ACHN (cell line): ENCODE data around the gene LBX1.
A peak's percentile ranks its signal among the peaks of the same experiment; 100 is the strongest.

ENCODE experiments used
- DNase-seq: peaks from one replicate; pipeline ENCODE4 v3.0.0-alpha.2; 2015
- in situ Hi-C: cut with HindIII; loops from 2 replicates; pipeline ENCODE4 v1.10.0; 2017; ENCODE audit warnings: low sequenced_read_pairs, low pct_ligation_motif_present, low pct_unique_long_range_greater_than_20kb

LBX1 gene, protein sequence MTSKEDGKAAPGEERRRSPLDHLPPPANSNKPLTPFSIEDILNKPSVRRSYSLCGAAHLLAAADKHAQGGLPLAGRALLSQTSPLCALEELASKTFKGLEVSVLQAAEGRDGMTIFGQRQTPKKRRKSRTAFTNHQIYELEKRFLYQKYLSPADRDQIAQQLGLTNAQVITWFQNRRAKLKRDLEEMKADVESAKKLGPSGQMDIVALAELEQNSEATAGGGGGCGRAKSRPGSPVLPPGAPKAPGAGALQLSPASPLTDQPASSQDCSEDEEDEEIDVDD

DNA sequence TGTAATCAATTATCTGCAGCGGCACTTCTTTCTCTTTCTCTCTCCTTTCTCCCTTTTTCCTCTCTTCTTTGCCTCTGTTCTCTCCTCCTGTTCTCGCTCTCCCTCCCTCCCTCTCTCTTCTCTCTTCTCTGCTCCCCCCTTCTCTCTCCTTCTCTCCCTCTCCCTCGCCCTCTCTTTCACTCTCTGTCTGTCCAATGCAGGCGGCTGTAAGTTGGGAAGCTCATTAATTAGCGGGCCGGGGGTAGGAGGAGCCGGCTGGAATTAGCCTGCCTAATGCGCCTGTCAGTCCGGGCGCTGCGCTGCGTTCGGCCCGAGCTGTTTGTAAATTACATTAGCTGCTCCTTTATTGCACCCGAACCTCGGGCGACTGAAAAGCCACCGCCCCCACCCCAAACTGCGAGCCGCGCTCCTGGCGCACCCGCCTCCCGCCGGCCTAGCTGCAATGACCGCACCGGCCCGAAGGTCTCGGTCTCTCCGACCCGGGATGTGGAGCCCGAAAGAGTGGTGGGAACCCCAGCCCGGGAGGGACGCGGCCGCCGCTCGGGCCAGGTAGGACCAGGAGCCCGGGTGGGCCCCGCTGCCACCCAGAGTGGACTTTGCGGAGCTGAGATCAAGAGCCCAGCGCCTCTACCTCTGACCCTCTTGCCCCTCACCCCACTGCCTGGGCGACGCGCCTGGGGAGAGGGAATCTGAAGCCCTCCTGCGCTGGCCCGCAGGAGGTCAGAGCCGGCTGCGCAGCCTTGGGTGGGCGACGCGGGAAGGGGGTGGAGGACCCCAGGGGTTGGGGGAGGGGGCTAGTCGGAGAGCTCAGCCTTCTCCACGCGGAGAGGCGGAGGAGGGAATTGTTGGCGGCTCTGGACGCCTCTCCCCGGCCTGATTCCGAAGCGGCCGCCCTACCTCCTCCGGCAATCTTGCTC is at the start of gene LBX1:
LBX1 (minus strand) TSS at position 198 of the 917 bp plus-strand sequence. CDS start 648 bp downstream, outside the sequence.
- in situ Hi-C loops: no loop called here

DNA sequence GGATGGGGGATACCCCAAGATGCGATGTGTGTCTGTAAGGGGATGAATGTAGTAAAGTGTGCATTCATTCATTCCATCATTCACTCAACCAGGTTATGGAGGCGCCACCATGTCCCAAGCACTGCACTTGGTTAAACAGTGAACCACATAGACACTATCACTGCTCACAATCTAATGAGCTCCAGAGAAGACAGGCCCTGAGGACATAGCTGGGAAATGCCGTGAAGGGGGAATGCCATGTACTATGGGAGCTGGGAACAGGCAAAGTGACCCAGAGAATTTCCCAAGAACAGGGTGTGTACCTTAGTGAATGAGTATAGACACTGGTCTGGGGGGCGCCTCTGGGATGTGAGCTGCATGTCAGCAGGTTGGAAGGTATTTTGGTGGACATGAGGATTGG is 44.5 kb upstream of the LBX1 start:
- in situ Hi-C loops: no loop called here

More for the DNA sequence above, at the start of gene LBX1:
- DNase-seq: no peak

DNA sequence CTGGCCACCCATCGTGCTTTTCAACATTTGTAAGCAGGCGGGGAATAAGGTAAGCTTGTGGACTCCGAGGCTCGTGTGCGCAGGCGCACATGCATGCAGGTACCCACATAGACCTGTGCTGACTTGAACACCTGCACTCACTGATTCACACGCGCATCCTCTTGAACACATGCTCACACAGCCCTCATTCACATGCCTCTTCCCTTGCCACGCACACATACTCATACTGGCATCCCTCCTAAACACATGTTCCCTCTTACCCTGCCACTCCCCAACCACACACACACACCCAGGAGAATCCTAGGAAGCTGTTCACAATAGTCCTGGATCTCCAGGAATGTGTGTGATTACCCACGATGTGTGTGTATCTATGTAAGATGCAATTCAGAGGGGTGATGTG is 44.1 kb upstream of the LBX1 start:
- DNase-seq: no peak
- in situ Hi-C loops: no loop called here

More for the DNA sequence above, 44.5 kb upstream of the LBX1 start:
- DNase-seq: no peak

DNA sequence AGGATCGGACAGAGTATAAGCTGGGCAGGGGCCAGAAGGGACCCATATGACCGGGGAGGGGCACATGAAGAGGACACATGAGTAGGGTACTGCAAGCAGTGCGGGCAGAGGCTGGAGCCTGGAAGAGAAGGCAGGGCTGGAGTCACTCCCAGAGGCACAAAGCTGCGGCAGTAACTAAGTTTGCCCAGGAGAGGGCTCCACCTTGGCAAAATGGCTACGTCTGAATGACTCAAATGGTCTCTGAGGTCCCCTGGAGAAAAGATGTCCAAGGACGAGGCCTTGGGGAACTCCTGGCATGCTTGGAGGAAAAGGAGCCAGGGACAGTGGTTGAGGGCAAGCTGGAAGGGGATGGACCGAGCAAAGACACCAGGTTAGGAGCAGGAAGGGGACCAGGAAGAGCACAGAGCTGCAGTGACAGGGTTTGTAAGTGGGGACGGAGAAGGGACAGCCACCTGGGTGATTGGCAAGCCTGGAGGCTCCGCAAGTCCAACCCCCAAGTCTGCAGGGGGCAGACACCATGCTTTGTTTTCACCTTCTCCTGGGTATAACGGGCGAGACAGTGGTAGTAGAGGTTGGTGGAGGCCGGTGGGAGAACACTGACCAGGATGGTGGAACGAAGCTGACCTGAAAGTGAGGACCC is 43.1 kb upstream of the LBX1 start:
- in situ Hi-C loops: no loop called here
- DNase-seq: peak; percentile 75

GRCh38 chr10:101270763-101271162 is 41.5 kb upstream of the LBX1 start:
- DNase-seq: no peak
- in situ Hi-C loops: no loop called here

GRCh38 chr10:101267776-101268175 is 38.5 kb upstream of the LBX1 start:
- DNase-seq: no peak
- in situ Hi-C loops: no loop called here

DNA sequence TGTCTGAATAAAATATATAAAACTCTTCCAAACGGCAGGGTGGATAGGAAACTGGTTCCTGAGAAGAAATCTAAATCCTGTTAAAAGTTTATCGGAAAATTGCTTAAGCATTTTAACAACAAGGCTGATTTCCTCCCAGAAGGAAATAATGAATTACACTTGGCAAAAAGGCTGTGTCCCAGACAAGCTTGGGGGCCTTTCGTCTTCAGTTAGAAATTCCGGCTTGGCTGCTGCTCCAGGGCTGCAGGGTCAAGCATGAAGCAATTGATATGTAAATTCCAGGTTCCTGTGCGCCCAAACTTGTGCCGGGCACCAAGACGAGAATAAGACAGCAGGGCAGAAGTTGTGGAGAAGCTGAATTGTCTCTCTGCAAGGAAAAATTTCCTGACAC is 38.0 kb upstream of the LBX1 start:
- in situ Hi-C loops: no loop called here
- DNase-seq: no peak

DNA sequence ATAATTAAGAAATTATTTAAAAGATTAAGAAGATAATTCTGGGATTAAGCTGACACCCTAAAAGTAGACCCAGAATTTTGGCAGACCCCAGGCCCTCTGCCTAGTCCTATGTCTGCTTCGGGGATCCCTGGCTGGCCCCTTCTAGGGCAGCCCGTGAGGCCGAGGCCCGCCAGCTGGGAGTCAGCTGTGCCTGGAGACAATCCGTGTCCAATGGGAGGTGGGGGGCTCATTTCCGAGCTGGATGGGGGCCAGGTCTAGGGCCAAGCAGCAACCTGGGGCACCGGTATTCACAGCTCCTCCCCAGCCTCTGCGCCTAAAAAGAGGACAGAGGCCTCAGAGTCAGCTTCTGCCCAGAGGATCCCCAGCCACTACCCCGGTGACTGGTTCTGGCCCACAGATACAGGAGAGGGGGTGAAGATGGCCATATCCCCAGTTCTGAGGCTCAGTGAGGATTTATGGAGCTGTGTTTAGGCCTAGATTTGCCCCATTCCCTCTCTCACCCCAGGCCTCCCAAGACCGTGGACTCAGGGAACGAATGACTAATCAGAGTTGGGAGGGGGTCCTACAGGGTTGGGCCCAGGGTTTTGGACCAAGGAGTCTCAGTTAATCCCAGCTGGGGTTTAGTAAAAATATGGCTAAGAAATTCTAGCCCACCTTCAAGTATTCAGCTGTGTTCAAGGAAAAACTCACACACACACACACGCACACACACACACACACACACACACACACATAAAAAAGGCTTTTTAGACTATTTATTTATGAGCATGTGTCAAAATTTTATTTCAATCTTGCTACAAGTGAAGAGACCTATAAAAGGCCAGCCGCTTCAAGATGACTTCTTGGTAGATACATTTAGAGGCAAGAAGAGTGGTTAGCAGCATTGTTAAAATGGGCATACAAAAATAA is 37.4 kb upstream of the LBX1 start:
- no peak for DNase-seq
- in situ Hi-C loops: no loop called here

- DNase-seq: no peak
- in situ Hi-C loops: no loop called here
Observed at GRCh38 chr10:101263150-101263752, 34.0 kb upstream of the LBX1 start.

GRCh38 chr10:101262147-101262546 is 32.9 kb upstream of the LBX1 start:
- in situ Hi-C loops: no loop called here
- no peak for DNase-seq

- no peak for DNase-seq
- in situ Hi-C loops: no loop called here
Observed at GRCh38 chr10:101261702-101262101, 32.4 kb upstream of the LBX1 start.

GRCh38 chr10:101260764-101261481 is 31.7 kb upstream of the LBX1 start:
- DNase-seq: no peak
- in situ Hi-C loops: no loop called here

DNA sequence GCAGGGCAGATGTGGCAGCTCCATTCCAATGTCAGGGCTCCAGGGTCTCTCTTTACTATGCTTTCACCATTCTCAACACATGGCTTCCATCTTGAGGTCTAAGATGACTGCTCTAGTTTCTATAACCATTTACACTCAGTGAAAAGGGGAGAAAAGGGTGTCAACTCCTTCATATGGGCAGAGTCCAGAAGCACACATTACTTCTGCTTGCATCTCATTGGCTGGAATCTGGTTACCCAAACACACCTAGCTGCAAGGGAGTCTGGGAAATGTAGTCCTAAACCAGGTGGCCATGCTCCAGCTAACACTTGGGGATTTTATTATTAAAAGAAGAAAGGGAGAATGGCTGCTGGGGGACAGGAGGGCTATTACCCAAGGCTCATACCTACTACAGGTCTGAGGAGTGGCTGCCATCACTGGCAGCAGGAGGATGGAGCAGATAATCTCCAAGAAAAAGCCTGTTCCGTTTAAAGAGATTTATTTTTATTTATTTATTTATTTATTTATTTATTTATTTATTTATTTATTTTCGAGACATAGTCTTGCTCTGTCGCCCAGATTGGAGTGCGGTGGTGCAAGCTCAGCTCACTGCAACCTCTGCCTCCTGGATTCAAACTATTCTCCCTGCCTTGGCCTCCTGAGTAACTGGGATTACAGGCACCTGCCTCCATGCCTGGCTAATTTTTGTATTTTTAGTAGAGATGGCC is 29.1 kb upstream of the LBX1 start:
- in situ Hi-C loops: no loop called here
- DNase-seq: no peak

DNA sequence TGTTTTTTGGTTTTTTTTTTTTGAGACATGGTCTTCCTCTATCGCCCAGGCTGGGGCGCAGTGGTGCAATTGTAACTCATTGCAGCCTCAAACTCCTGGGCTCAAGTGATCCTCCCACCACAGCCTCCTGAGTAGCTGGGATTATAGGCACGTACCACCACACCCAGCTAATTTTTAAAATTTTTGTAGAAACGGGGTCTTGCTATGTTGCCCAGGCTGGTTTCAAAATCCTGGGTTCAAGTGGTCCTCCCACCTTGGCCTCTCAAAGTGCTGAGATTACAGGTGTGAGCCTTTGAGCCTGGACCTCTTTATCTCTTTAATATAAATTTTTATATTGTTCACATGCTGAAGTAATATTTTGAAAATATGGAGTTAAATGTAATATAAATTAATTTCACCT is 28.2 kb upstream of the LBX1 start:
- no peak for DNase-seq
- in situ Hi-C loops: no loop called here

- in situ Hi-C loops: no loop called here
- DNase-seq: no peak
Observed at GRCh38 chr10:101257084-101257483, 27.8 kb upstream of the LBX1 start.

GRCh38 chr10:101256387-101256786 is 27.1 kb upstream of the LBX1 start:
- no peak for DNase-seq
- in situ Hi-C loops: no loop called here

- in situ Hi-C loops: no loop called here
- DNase-seq: no peak
Observed at GRCh38 chr10:101250136-101250535, 20.9 kb upstream of the LBX1 start.
